ENCODE results near the gene IL23A.

Gene IL23A

DNA sequence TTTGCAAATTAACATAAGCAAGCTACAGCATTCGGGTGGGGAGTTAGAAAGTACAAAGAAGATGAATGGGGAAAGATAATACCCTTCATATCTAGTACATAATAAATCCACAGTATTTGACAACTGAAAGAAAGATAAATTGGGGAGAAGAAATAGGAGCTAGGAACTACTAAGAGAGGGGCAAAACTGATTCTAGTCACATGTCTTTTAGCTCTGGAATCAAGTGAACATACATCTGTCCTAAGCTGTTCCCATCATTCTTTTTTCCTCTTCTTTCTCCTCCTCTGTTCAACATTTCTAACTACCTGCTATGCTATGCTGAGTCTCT, 39.3 kb downstream of the IL23A start:
- no peaks in the 10 kb centered on the region for H3K27me3 ChIP-seq (ENCODE audit: control insufficient read depth, insufficient read depth, low read length, poor library complexity, severe bottlenecking)
- WGBS, 2 experiments, result no CpG with 5 or more reads among the region's 1 CpG

DNA sequence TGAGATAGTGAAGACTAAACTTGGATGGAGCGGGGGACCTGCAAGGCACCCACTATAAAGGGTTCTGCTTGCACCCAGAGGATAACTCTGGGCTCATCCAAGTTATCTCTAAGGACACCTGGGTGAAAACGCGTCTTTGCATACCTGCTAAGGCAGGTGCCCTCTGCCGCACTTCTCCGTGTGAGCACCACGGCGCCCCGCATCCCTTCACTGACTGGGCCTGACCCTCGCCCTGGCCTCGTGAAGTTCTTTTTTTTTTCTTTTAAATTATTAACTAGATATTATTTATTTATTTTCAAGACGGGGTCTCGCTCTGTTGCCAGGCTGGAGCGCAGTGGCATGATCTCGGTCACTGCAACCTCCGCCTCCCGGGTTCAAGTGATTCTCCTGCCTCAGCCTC, 43.9 kb downstream of the IL23A start:
- 90 to 96% methylated on average over 14 to 16 of the region's 16 CpGs for WGBS, 2 experiments
- H3K36me3 ChIP-seq (ENCODE audit: control insufficient read depth, insufficient read depth, low read length), result no peaks in the 10 kb centered on the region
- no peaks in the 10 kb centered on the region for H3K27me3 ChIP-seq (ENCODE audit: control insufficient read depth, insufficient read depth, low read length, poor library complexity, severe bottlenecking)
- no peak overlapping the region for H3K27ac ChIP-seq (ENCODE audit: insufficient read depth, low read depth, low read length, poor library complexity, severe bottlenecking)
- peaks cover 4% of the 10 kb centered on the region for H3K4me1 ChIP-seq (ENCODE audit: control insufficient read depth, insufficient read depth, low read length)
- no peaks in the 10 kb centered on the region for H3K9me3 ChIP-seq (ENCODE audit: control insufficient read depth, low read length)
- H3K4me3 ChIP-seq (ENCODE audit: insufficient read depth, low read depth, low read length), result no peak overlapping the region

More for the DNA sequence above, 39.3 kb downstream of the IL23A start:
- Histone ChIP-seq H3K27ac (ENCODE audit: insufficient read depth, low read depth, low read length, poor library complexity, severe bottlenecking) (no peak overlapping the region), H3K4me1 (ENCODE audit: control insufficient read depth, insufficient read depth, low read length) (no peaks in the 10 kb centered on the region), H3K36me3 (ENCODE audit: control insufficient read depth, insufficient read depth, low read length) (no peaks in the 10 kb centered on the region), H3K4me3 (ENCODE audit: insufficient read depth, low read depth, low read length) (no peak overlapping the region), H3K9me3 (ENCODE audit: control insufficient read depth, low read length) (no peaks in the 10 kb centered on the region)

DNA sequence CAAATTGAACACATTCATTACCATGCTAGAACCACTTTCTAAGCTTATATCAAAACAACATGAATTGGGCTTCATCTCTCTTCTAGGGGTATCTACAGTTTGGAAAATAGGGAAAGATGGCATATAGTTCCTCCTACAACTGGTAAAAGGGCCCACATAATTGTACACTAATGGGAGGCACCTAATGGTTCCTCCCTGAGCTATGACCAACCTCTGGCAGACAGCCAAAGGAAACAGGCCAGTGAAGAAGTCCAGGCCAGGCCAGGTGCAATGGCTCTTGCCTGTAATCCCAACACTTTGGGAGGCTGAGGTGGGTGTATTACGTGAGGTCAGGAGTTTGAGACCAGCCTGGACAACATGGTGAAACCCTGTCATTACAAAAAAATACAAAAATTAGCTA, 47.2 kb downstream of the IL23A start:
- H3K4me1 ChIP-seq (ENCODE audit: control insufficient read depth, insufficient read depth, low read length), result peaks cover 4% of the 10 kb centered on the region
- WGBS, 2 experiments, result 95 to 100% methylated on average over 1 of the region's 1 CpG
- H3K27me3 ChIP-seq (ENCODE audit: control insufficient read depth, insufficient read depth, low read length, poor library complexity, severe bottlenecking), result no peaks in the 10 kb centered on the region
- no peak overlapping the region for H3K4me3 ChIP-seq (ENCODE audit: insufficient read depth, low read depth, low read length)
- no peak overlapping the region for H3K27ac ChIP-seq (ENCODE audit: insufficient read depth, low read depth, low read length, poor library complexity, severe bottlenecking)
- no peaks in the 10 kb centered on the region for H3K36me3 ChIP-seq (ENCODE audit: control insufficient read depth, insufficient read depth, low read length)
- H3K9me3 ChIP-seq (ENCODE audit: control insufficient read depth, low read length), result no peaks in the 10 kb centered on the region

DNA sequence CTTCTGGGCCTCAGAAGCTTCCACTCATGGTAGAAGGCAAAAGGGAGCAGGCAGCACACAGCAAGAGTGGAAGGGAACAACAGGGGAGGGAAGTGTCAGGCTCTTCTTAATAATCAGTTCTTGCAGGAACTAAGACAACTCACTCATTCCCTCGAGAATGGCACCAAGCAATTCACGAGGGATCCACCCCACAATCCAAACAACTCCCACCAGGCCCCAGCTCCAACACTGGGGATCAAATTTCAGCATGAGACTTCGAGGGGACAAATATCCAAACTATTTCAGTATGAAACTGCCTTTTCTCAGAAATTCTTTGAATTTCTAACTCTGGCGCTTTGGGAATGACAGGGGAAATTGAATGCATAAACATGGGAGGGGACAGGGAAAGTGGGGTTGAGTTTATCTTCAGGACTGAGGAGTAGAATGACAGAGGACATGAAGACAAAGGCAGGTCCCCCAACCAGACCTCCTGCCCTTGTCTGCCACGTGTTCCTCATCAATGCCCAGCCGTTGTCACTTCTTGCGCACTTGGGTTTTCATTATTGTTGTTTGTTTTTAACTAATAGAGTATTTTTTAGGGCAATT, 48.6 kb downstream of the IL23A start:
- no peak overlapping the region for H3K27ac ChIP-seq (ENCODE audit: insufficient read depth, low read depth, low read length, poor library complexity, severe bottlenecking)
- peaks cover 4% of the 10 kb centered on the region for H3K4me1 ChIP-seq (ENCODE audit: control insufficient read depth, insufficient read depth, low read length)
- 57 to 62% methylated on average over 7 of the region's 7 CpGs for WGBS, 2 experiments

DNA sequence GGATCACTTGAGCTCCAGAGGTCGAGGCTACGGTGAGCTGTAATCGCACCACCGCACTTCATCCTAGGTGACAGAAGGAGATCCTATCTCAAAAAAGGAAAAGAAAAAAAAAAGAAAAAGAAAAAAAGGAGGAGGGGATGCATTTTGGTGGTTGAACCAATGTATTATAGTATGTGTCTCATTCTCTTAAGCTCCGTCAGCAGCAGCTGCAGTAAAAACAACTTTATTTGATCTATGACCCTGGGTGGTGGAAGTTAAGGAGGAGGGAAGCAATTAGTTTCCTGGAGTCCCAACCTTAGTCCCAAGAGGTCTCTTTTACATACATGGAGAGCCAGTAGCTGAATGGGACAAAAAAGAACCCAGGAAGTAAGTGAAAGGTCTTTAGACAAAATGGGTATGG, 50.7 kb downstream of the IL23A start:
- no peaks in the 10 kb centered on the region for H3K9me3 ChIP-seq (ENCODE audit: control insufficient read depth, low read length)
- H3K4me1 ChIP-seq (ENCODE audit: control insufficient read depth, insufficient read depth, low read length), result peaks cover 4% of the 10 kb centered on the region
- no peaks in the 10 kb centered on the region for H3K36me3 ChIP-seq (ENCODE audit: control insufficient read depth, insufficient read depth, low read length)
- WGBS, 2 experiments, result 86 to 89% methylated on average over 5 of the region's 5 CpGs
- H3K27me3 ChIP-seq (ENCODE audit: control insufficient read depth, insufficient read depth, low read length, poor library complexity, severe bottlenecking), result no peaks in the 10 kb centered on the region
- H3K4me3 ChIP-seq (ENCODE audit: insufficient read depth, low read depth, low read length), result no peak overlapping the region
- no peak overlapping the region for H3K27ac ChIP-seq (ENCODE audit: insufficient read depth, low read depth, low read length, poor library complexity, severe bottlenecking)

More for the DNA sequence above, 48.6 kb downstream of the IL23A start:
- no peaks in the 10 kb centered on the region for H3K9me3 ChIP-seq (ENCODE audit: control insufficient read depth, low read length)
- H3K27me3 ChIP-seq (ENCODE audit: control insufficient read depth, insufficient read depth, low read length, poor library complexity, severe bottlenecking), result no peaks in the 10 kb centered on the region
- H3K4me3 ChIP-seq (ENCODE audit: insufficient read depth, low read depth, low read length), result no peak overlapping the region
- no peaks in the 10 kb centered on the region for H3K36me3 ChIP-seq (ENCODE audit: control insufficient read depth, insufficient read depth, low read length)

Measured in ectodermal cell (in vitro differentiated cells).